GM18909 (cell line): ENCODE data around the gene TBXAS1.

Experiments
- ATAC-seq: cut with Tn5 transposase; IDR thresholded peaks from one replicate; pipeline ENCODE4 v1.9.1; 2021; ENCODE audit warnings: mild to moderate bottlenecking; ENCODE audit not compliant: unreplicated experiment, poor library complexity

The TBXAS1 gene

GRCh38 chr7:139968931-139969330, 139.9 kb downstream of the TBXAS1 start:
- ATAC-seq, result no peak

DNA sequence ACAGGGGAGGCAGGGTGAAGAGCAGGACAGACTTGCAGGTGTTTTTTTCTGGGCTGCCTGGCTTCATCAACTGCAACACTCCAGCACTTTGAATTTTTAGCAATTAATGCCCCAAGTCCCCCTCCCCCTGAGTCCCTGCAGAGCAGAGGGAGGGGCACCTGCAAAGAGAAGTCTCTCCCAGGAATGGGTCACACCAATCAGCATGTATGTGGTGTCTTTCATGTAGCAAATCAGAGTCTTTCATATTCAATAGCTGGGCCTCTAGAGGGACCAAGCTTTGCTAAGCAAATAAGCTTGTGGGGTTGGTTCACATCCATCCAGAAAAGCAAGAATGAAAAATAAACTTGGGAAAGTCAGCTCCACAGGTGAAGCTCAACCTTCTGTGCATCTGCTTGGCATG, 143.0 kb downstream of the TBXAS1 start:
- ATAC-seq, result no peak

- ATAC-seq, result no peak
These were observed 144.3 kb downstream of the TBXAS1 start for GRCh38 chr7:139973101-139974050.

DNA sequence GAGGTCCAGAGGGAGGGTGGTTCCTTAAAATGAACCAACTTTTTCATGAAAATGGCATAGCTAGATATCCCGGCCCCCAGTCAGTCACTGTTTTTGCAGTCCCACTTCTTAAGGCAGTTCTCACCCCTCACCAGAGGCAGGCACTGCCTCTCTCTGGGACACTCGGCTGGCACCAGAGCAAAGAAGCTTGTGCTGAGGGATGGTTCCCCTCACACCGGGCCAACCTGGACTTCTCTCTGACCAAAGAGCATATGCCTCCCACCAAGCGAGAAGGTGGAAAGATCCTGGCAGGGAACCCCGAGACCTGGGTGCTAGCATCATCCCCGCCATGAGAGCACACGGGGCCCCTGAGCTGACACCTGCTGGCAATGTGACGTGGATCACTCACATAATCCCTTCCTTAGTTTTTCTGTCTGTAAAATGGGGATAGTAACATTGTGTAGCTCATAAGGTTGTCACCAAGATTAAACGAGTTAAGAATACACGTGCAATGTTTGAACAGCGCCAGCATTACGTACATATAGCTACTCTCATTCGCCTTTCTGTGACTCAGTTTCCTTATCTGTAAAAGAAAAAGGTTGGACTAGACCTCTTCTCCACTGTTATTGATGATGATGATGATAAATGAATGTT, 145.2 kb downstream of the TBXAS1 start:
- ATAC-seq, result no peak

GRCh38 chr7:139976055-139976837, 147.2 kb downstream of the TBXAS1 start:
- ATAC-seq, result no peak

GRCh38 chr7:139976838-139977656, 148.0 kb downstream of the TBXAS1 start:
- ATAC-seq, result no peak

DNA sequence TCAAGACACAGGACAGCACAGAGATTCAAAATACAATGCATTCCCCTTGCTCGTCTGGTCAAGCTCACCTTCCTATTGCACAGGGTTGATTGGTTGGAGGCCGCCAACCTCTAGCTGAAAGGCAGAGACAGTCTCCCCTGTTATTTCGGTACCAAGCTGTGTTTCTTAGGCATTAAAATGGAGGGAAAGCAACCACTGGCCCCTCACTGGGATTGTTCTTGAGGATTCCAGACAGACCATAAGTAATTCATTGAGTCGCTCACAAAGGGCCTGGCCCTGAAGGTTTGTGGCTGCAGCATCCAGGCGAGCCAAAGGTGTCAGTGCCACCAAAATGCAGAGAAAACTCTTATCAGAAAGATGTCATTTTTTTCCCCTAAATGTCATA, 152.4 kb downstream of the TBXAS1 start:
- no peak for ATAC-seq

GRCh38 chr7:139982927-139983920, 154.2 kb downstream of the TBXAS1 start:
- no peak for ATAC-seq

- ATAC-seq, result no peak
These were observed 155.8 kb downstream of the TBXAS1 start for GRCh38 chr7:139984642-139985539.

DNA sequence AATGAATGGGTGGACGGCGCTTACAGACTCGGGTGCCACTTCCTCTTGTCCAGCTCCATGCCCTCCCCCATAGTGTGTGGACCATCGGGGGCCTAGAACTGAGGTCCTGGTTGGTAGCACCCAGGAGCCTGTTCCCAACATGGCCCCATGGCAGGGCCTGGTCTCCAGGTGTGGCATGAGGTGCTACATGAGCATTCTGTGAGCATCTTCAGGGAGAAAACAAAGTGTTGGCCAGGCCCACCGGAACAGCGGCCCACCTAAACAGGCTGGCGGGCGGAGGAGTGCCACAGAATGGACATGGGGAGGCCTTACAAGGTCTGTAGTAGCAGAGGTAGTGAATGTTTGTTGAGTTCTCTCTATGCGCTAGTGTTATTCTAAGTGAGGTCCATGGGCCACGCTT, 156.7 kb downstream of the TBXAS1 start:
- ATAC-seq, result no peak

DNA sequence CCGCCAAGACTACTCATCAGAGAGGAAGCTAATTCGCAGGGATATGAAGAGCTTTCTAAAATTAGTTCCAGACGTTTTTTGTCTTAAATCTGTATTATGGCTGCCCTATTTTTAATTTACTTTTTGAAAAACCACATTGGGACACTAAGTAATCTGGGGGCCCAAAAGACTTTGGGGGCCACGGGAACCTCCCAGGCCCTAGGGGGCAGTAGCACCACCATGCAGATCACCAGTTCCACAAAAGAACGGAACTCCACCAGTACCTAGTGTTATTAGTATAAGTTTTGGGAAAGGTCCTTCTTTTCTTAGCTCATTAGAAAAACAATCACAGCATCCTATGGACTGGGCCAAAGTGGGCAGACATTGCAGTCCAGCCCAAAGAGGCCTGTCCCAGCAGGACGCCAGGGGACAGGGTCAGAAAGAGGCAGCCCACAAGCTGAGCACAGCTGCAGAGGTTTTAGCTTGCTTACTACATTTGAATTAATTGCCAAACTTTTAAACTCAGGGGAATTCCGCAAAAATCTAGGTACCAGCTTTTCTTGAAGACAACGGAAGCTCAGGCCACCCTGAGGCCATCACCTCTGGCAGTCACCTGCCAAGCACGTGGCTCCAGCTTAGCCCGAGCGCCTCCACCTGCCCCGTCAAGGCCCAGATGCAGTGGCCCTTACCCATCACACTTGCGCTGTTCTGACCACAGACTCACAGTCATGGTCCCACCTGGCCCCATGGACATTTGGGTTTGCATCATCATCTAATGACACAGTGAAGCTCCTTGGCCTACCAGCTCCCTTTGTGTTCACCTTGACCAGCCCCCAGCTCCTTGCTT, 158.8 kb downstream of the TBXAS1 start:
- ATAC-seq, result no peak

DNA sequence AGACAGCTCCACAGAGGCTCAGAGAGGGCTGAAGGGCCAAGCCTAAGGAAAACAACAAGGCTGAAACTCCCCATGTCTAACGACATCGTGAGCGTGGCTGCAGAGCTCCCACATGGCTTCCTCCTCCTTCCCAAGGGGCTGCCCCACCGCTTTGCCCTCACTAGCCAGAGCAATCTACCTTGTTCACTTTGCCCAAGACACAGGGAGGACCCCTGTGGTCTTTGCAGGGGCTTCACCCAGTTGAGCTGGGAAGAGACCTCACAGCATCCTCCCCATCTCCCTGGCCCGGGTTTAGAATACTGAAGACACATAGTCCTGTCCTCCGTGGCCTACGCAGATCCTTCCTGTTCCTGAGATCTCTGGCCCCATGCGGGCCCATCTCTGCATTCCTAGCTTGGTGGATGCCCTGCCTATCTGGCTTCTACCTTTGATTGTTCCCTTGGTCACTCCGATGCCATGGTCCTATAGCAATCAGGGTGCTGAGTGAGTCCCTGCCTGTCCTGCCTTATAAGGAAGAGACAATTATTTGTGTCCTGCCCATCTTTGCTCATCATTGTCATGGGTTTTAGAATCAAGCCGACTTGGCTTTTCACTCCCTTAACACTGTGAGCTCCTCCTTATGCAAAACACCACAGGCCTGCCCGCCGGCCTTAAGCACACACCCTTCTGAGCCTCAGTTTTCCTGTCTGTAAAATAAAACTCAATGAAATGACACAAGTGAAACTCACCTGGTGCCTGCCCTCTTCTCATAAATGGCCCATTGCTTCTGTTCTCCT, 160.5 kb downstream of the TBXAS1 start:
- ATAC-seq, result no peak

DNA sequence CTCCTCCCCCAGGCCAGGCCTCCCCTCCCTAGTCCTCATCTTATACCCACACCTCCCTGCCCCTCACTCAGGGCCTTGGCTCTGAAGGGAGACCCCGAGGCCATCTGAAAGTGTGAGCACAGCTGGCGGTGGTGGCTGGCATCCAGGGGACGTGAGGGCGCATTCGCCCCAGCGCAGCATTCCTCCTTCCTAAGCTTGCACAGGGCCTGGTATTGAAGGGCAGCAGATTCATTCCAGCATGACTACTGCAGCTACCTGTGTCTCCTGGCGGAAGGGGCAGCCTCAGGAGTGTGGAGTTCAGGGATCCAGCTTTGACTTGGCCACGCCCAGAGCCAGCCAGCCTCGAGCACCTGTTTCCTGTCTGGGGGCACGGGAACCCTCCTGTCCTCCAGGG, 161.1 kb downstream of the TBXAS1 start:
- no peak for ATAC-seq

DNA sequence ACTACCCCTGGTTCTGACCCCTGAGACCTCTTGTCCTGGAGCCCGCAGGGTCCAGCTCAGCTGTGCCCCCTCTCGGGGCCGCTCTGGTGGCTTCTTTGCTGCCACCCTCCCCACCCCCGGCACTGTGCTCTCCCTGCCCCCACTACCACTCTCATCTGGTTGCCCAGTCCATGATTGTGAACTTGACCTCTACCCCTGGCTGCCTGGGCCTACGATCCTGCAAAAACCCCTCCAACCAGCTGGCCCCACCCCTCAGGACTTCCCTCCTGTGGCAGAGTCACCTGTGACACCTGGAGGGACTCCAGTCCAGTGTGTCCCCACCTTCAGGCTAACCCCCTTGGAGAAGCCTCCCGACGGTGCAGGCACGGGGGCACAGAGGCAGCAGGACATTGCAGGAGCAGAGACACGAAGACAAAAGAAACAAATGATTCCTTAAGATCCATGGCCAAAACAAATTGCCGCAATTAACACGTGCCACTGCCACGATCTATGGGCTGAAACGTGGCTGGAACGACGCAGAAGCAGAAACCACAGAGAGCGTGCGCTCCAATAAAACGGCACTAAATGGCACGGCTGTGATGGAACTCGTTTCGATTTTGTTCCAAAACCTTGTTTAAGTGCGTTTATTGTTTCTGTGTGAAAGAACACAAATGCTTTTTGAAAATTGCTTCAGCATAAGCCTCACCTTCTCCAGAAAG, 161.7 kb downstream of the TBXAS1 start:
- ATAC-seq, result no peak

DNA sequence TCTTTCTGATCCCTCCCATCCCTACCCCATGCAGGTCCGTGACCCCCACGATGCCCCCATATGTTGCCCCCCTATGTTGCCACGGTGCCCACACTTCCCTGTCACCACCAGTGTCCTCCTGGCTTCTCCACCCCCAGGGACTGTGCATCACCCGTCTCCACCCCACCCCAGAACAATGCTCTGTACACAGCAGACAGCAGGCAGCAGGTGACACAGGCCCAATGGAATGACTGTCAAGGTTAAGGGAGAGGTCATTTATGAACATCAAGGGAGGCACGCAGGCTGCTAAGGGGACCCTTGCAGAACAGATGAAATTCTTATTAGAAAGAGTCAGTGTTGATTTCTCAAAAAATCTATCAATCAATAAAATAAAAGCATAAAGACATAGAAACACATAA, 162.2 kb downstream of the TBXAS1 start:
- no peak for ATAC-seq

GRCh38 chr7:139991911-139992310, 162.8 kb downstream of the TBXAS1 start:
- ATAC-seq, result no peak
